Fibroblast of villous mesenchyme (primary cell): ENCODE results near the gene DEFB121. TPM values are rescaled to one million over a fixed set of nuclear protein-coding genes. Genes with fewer than 3 reads are reported as not detected.

ENCODE experiments used
- DNase-seq: peaks from one replicate; pipeline ENCODE4 v3.0.0-alpha.2; 2010; ENCODE audit warnings: low read depth
- H3K4me3 ChIP-seq: 2 replicates; pipeline ENCODE4 v1.5.1; 2011; ENCODE audit warnings: low read depth, mild to moderate bottlenecking, low read length
- total RNA-seq: library from RNA; depleted of rRNA; stranded (reverse); fragments of >200 nt; gene quantifications from 2 replicates; pipeline ENCODE4 v1.2.3, GENCODE V29; 2012
- TF ChIP-seq, protein P1 (sequence below): IDR thresholded peaks from 2 replicates; pipeline ENCODE4 v1.5.1; 2012; ENCODE audit warnings: low read depth, mild to moderate bottlenecking, low read length; ENCODE audit not compliant: insufficient read depth

Gene DEFB121, protein sequence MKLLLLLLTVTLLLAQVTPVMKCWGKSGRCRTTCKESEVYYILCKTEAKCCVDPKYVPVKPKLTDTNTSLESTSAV
- not detected in 2 replicates for total RNA-seq

DNA sequence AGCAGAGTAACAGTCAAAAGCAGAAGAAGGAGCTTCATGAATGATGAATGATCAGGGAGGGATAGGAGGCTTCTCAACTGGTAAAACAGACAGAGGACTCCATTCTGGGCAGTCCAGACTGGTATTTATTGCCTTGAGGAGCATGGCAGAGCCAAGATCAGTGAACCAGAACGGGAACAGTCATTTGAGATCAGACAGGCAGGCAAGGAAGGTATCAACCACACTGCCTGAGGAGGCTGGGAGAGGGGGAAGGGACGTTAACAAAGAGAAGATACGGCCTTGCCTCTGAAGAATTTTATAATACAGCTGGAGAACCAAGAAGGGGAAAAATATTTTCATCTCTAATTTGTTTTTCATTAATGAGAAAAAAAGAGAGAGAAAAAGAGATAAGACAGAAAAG lies at the start of gene DEFB121:
DEFB121 (minus strand) TSS at position 101 of the 400 bp plus-strand sequence; CDS start at position 38, 63 bp downstream.
- no peak for DNase-seq
- H3K4me3 ChIP-seq, result no peak within 1 kb of the TSS
- TF ChIP-seq, protein P1, sequence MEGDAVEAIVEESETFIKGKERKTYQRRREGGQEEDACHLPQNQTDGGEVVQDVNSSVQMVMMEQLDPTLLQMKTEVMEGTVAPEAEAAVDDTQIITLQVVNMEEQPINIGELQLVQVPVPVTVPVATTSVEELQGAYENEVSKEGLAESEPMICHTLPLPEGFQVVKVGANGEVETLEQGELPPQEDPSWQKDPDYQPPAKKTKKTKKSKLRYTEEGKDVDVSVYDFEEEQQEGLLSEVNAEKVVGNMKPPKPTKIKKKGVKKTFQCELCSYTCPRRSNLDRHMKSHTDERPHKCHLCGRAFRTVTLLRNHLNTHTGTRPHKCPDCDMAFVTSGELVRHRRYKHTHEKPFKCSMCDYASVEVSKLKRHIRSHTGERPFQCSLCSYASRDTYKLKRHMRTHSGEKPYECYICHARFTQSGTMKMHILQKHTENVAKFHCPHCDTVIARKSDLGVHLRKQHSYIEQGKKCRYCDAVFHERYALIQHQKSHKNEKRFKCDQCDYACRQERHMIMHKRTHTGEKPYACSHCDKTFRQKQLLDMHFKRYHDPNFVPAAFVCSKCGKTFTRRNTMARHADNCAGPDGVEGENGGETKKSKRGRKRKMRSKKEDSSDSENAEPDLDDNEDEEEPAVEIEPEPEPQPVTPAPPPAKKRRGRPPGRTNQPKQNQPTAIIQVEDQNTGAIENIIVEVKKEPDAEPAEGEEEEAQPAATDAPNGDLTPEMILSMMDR, result no peak

- H3K4me3 ChIP-seq, result no peak overlapping the region
- TF ChIP-seq, protein P1, result no peak
- no peak for DNase-seq
Measured at GRCh38 chr20:31454361-31454760, 48.3 kb upstream of the DEFB121 start.

DNA sequence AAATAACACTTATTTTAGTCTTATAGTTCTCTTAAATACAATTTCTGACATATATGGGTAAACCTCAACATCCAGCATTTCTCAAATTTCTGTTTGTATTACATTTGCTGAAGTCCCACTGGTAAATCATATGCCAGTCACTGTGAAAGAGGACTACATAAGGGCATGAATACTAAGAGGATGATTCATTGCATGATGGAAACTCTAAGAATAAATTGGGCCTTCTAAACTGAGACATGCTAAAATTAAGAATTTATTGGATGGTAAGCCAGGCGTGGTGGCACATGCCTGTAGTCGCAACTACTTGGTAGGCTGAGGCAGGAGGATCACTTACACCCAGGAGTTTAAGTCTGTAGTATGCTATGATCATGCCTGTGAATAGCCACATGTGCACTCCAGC lies 46.6 kb upstream of the DEFB121 start:
- H3K4me3 ChIP-seq, result no peak overlapping the region
- no peak for DNase-seq
- TF ChIP-seq, protein P1, result no peak

DNA sequence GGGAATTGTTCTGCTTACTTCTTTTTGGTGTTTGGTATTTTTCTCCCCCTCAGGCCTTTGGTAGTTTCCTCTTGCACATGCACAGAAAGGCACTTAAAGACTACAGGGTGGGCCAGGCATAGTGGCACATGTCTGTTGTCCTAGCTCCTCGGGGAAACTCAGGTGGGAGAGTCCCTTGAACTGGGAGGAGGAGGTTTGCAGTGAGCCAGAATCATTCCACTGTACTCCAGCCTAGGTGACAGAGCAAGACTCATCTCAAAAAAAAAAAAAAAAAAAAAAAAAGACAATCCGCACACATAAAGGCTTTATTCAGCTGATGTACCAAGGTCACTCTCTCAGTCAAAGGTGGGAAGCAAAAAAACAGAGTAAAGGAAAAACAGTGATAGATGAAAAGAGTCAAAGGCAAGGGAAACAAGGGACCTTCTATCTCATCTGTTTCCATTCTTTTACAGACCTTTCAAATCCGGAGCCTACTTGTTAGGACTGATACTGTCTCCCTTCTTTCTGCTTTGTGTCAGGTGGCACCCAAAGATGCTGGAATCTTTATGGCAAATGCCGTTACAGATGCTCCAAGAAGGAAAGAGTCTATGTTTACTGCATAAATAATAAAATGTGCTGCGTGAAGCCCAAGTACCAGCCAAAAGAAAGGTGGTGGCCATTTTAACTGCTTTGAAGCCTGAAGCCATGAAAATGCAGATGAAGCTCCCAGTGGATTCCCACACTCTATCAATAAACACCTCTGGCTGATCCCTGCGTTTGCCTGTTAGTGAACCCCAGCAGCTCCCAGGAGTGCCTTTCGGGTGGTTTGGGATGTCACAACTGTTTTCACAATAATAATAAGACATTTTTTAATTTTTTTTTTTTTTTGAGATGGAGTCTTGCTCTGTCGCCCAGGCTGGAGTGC lies 43.7 kb upstream of the DEFB121 start:
- no peak for DNase-seq
- no peak overlapping the region for H3K4me3 ChIP-seq
- TF ChIP-seq, protein P1, result no peak

DNA sequence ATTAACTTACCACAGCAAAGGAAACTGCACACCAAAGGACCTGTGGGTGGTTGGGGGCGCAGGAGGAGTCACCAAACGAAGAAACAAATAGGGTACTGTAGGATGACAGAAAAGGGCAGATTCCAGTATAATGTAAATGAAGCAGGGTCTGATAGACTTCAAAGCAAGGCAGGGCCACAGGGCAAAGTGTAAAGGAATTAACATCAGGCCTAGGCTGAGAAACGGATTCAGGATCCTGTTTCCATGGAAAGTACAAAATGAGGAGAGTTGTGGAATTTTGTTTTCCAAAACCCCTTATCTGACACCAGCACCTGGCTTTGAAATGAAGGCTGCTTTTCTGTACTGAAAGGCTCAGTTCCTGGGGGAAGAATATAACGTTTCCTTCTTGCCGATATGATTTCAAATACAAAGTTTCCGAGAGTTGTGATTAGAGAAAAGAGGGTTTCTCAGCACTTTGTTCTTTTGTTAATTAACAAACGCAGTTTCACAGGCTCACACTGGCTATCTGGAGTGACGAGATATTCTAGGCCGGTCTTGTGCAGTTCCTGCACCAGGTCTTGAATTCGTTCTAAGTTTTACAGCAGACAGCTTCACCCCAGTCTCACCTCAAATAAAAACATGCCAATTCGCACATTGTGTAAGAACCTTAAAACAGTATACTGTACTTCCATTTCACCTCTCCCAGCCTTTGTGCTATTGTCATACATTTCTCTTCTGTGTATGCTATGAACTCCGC lies 40.2 kb upstream of the DEFB121 start:
- H3K4me3 ChIP-seq, result no peak overlapping the region
- TF ChIP-seq, protein P1, result no peak
- no peak for DNase-seq

DNA sequence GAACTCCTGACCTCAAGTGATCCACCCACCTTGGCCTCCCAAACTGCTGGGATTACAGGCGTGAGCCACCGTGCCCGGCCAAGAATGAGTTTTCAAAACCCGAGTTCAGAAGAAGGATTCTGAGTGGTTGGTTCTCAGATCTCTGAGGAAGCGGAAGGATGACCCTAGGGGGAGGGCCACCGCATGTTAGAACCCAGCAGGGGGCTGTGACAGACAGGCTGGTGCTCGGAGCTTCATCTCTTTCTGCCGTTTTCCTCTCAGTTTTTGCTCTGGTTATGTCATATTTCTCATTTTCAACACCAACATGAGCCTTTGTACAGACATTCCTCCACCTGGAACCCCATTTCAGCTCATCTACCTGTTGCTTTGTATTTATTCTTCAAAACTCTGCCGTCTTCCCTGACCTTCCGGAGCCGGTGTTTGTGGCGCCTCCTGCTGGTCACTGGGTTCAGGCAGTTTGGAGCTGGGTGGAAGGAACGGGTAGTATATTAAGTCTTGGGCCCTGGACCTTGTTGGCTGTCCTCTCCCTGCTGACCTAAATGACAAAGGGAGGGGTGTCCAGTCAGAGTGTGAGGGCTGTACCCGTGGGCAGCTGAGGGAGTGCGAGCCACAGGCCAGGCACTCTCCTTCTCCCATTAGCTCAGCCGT lies 34.1 kb upstream of the DEFB121 start, which contains the start of gene DEFB123:
DEFB123 (plus strand) TSS at position 621 of the 648 bp plus-strand sequence. CDS start 67 bp downstream, outside the sequence.
- DNase-seq, result no peak
- TF ChIP-seq, protein P1, result no peak

More for the DNA sequence above, 34.1 kb upstream of the DEFB121 start, which contains the start of gene DEFB123:
- no peak within 1 kb of the TSS for H3K4me3 ChIP-seq
